ENCODE data around the gene CPNE8.

- TF ChIP-seq POLR2AphosphoS5 (IDR thresholded peaks at IDR 0.05; ENCODE audit: low read depth, low read length) (no peak), TAF1 (IDR thresholded peaks at IDR 0.05; ENCODE audit: borderline replicate concordance, insufficient read depth, low read length) (no peak), REST (IDR thresholded peaks at IDR 0.05; ENCODE audit: insufficient read depth in 1 of 2, low read depth in 2 of 2, low read length in 2 of 2) (no peak), FOXP2 (optimal IDR thresholded peaks at IDR 0.05; ENCODE audit: borderline replicate concordance, extremely low read depth, extremely low read length, insufficient read depth) (no peak), SIN3A (IDR thresholded peaks at IDR 0.05; ENCODE audit: borderline replicate concordance, insufficient read depth, low read length) (no peak)
Observed at GRCh38 chr12:38892976-38893375, 12.4 kb downstream of the CPNE8 start.

Data from PFSK-1 (cell line).